Fibroblast of lung (primary cell): ENCODE data around the gene AMZ2. TPM values are rescaled to one million over a fixed set of nuclear protein-coding genes. Genes with fewer than 3 reads are reported as not detected.
A peak's percentile ranks its signal among the peaks of the same experiment; 100 is the strongest.

ENCODE experiments used
- DNase-seq, 2 donors: peaks; one replicate each; pipeline versions ENCODE4 v3.0.0 to v3.0.0-alpha.2; 2010; ENCODE audit warnings: low read depth in 2 of 2
- H2AFZ ChIP-seq: 2 replicates; pipeline ENCODE4 v1.5.1; 2012; ENCODE audit warnings: low read length, control low read depth, inconsistent platforms
- H3K27ac ChIP-seq: 2 replicates; pipeline ENCODE4 v1.5.1; 2011; ENCODE audit warnings: low read length, control low read depth; ENCODE audit not compliant: insufficient read depth
- H3K27me3 ChIP-seq: 2 replicates; pipeline ENCODE4 v1.5.1; 2011; ENCODE audit warnings: mild to moderate bottlenecking, low read length; ENCODE audit not compliant: control insufficient read depth, insufficient read depth
- H3K36me3 ChIP-seq: 2 replicates; pipeline ENCODE4 v1.5.1; 2011; ENCODE audit warnings: low read length; ENCODE audit not compliant: control insufficient read depth, insufficient read depth
- H3K4me1 ChIP-seq: 2 replicates; pipeline ENCODE4 v1.5.1; 2011; ENCODE audit warnings: low read length; ENCODE audit not compliant: control insufficient read depth, insufficient read depth; ENCODE audit errors: extremely low read depth
- H3K4me2 ChIP-seq: 2 replicates; pipeline ENCODE4 v1.5.1; 2011; ENCODE audit warnings: low read length, control low read depth; ENCODE audit not compliant: insufficient read depth; ENCODE audit errors: extremely low read depth
- H3K4me3 ChIP-seq, 4 experiments: fragments of 200-600 bp in 1 of 4; sonication (generic) in 1 of 4; replicated peaks in 1 of 4; 2 replicates each; pipeline ENCODE4 v1.5.1; 2011 to 2016; ENCODE audit warnings: low read length in 4 of 4, low read depth in 3 of 4, mild to moderate bottlenecking in 3 of 4, control low read depth in 2 of 4, inconsistent platforms in 1 of 4, mixed read lengths in 1 of 4; ENCODE audit not compliant: insufficient read depth in 1 of 4; ENCODE audit errors: control extremely low read depth in 1 of 4
- H3K79me2 ChIP-seq: 2 replicates; pipeline ENCODE4 v1.5.1; 2012; ENCODE audit warnings: mild to moderate bottlenecking, low read length, inconsistent platforms; ENCODE audit not compliant: control insufficient read depth, insufficient read depth
- H3K9ac ChIP-seq: 2 replicates; pipeline ENCODE4 v1.5.1; 2011; ENCODE audit warnings: mild to moderate bottlenecking, low read length, control low read depth; ENCODE audit not compliant: insufficient read depth
- H3K9me3 ChIP-seq: 2 replicates; pipeline ENCODE4 v1.5.1; 2012; ENCODE audit warnings: low read depth, low read length; ENCODE audit not compliant: control insufficient read depth, insufficient read depth
- H4K20me1 ChIP-seq: 2 replicates; pipeline ENCODE4 v1.5.1; 2011; ENCODE audit warnings: low read length; ENCODE audit not compliant: control insufficient read depth, insufficient read depth; ENCODE audit errors: extremely low read depth
- CTCF ChIP-seq, 2 donors: IDR thresholded peaks in 1 of 2; conservative IDR thresholded peaks in 1 of 2; 1 replicate in 1 of 2; 2 replicates in 1 of 2; pipeline ENCODE4 v1.5.1; 2011 to 2012; ENCODE audit warnings: low read length in 2 of 2, control low read depth in 1 of 2, inconsistent platforms in 1 of 2, low read depth in 1 of 2, mild to moderate bottlenecking in 1 of 2
- EZH2 ChIP-seq: IDR thresholded peaks from 2 replicates; pipeline ENCODE4 v1.5.1; 2012; ENCODE audit warnings: low read length, control low read depth, mild to moderate bottlenecking; ENCODE audit errors: missing control alignments
- polyA plus RNA-seq, 2 donors: library from polyadenylated mRNA; depleted of rRNA in 1 of 2; stranded (reverse) in 1 of 2; unstranded in 1 of 2; fragments of >200 nt; gene quantifications; 2 replicates each; pipeline ENCODE4 v1.2.1, GENCODE V29; 2011 to 2012; ENCODE audit warnings: missing spikeins in 1 of 2
- total RNA-seq: library from RNA; depleted of rRNA; stranded (reverse); fragments of >200 nt; gene quantifications from 2 replicates; pipeline ENCODE4 v1.2.1, GENCODE V29; 2014

AMZ2 gene
- total and polyA plus RNA-seq, 2 donors (not counting 1 experiment from before 2014, with no cell fraction given) = 85.9 to 119 TPM

DNA sequence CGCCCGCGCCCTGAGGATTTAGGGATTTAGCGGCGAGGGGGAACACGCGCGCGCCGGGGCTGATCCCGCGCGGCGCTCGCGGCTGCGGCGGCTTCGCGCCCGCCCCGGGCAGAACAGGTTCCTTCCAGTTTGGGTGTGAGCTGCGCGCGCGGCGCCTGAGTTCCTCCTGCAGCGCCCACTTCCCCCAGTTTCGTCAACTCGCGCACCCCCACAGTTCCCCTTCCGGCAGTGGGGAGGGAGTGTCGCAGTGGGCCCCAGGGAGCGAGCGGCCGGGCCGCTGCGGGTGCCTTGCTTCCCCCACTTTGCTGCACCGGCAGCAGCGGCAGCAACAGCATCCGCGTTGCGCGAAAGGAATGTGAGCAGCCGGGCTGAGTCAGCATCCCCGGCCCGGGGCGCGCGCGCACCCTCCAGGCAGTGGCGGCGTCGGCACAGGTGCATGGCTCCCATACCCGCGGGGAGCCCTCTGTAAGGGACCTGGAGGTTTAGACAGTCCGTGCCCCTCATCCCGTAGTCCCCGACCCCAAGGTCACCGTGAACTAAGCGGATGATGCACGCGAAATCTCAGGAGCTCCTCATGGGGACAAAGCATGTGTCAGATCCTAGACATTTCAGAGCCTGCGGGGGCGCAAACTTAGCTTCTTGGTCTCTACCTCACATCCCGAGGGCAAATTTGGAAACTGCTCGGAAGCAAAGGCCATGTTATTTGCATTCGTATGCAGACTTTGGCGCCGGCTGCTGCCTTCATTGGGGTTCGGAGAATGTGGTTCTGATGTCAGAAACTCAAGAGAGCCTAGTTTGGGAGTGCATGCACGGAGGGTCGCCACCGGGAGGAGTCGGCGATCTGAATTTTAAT is 44.2 kb downstream of the AMZ2 start:
- no peaks in the 10 kb centered on the region for H3K79me2 ChIP-seq
- H3K9me3 ChIP-seq = no peaks in the 10 kb centered on the region
- H3K36me3 ChIP-seq = no peaks in the 10 kb centered on the region
- H3K9ac ChIP-seq = peak overlapping the region; percentile 84
- TF ChIP-seq EZH2 (no peak), CTCF (conservative IDR thresholded peaks at IDR 0.05 in 1 of 2, IDR thresholded peaks at IDR 0.05 in 1 of 2; ENCODE audit: low read depth in 1 of 2, low read length in 2 of 2) (peak in 1 of 2 donors; percentile 4)
- peak overlapping the region; percentile 41 for H2AFZ ChIP-seq
- H4K20me1 ChIP-seq = no peaks in the 10 kb centered on the region
- H3K27ac ChIP-seq = peak overlapping the region; percentile 80
- peaks cover 8% of the 10 kb centered on the region for H3K4me1 ChIP-seq
- DNase-seq = peak; percentile 59 to 77
- H3K4me2 ChIP-seq = peak overlapping the region; percentile 88
- H3K27me3 ChIP-seq = no peaks in the 10 kb centered on the region
- peak overlapping the region; percentile 56 to 74 (median 68) for H3K4me3 ChIP-seq

- Histone ChIP-seq H2AFZ (no peak overlapping the region), H3K36me3 (no peaks in the 10 kb centered on the region), H4K20me1 (no peaks in the 10 kb centered on the region), H3K9ac (no peak overlapping the region), H3K4me1 (peaks cover 8% of the 10 kb centered on the region), H3K79me2 (no peaks in the 10 kb centered on the region), H3K4me3 (peak overlapping the region in 1 of 4 experiments; percentile 74), H3K27me3 (no peaks in the 10 kb centered on the region), H3K9me3 (no peaks in the 10 kb centered on the region), H3K4me2 (peak overlapping the region; percentile 88), H3K27ac (no peak overlapping the region)
- no peak for DNase-seq
- TF ChIP-seq EZH2 = no peak
These were observed 44.8 kb downstream of the AMZ2 start for GRCh38 chr17:68292689-68293040.

DNA sequence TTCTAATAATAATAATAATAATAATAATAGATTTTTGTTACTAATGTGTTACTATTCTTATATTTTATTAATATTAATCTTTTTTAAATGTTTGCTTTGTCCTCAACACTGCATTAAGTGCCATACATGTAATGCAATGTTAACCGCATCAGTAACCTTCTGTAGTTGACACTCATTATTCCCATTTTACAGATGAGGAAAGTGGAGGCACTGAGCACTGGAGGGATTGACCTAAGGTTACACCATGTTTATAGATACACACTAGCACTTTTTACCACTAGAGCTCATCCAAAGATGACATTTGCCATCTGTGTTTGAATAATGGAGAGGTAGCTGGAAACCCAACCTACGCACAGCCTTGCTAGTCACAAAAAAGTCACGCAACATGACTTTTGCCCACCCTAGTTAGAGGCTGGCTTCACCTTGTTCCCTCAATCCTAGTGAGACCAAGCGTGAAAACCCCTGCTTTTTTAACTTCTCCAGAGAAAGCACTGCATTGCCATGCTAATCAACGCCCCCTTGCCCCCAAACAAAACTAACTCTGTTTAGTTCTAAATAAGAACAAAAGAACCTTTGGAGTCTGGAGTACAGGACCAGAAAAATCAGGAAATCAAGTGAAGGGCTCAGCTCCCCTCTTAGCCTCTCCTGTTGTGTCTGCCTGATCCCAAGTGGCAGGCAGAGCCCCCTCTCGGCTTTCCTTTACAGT is 45.8 kb downstream of the AMZ2 start:
- no peaks in the 10 kb centered on the region for H3K36me3 ChIP-seq
- H3K4me3 ChIP-seq = no peak overlapping the region
- no peaks in the 10 kb centered on the region for H3K27me3 ChIP-seq
- H3K4me2 ChIP-seq = no peak overlapping the region
- H3K9me3 ChIP-seq = no peaks in the 10 kb centered on the region
- H3K9ac ChIP-seq = no peak overlapping the region
- H4K20me1 ChIP-seq = no peaks in the 10 kb centered on the region
- DNase-seq = no peak
- H3K79me2 ChIP-seq = no peaks in the 10 kb centered on the region
- no peak overlapping the region for H2AFZ ChIP-seq
- TF ChIP-seq CTCF (conservative IDR thresholded peaks at IDR 0.05 in 1 of 2, IDR thresholded peaks at IDR 0.05 in 1 of 2; ENCODE audit: low read depth in 1 of 2, low read length in 2 of 2) = no peak
- no peak for TF ChIP-seq EZH2
- H3K4me1 ChIP-seq = peaks cover 8% of the 10 kb centered on the region
- no peak overlapping the region for H3K27ac ChIP-seq
